Activated CD4-positive, alpha-beta T cell treated with anti-CD3 and anti-CD28 coated beads for 24 hours (primary cell): ENCODE results near the gene GFRA1.
"Not testable (repeated sequence)": the region's sequence is repeated elsewhere in the genome, so short reads cannot be mapped to it uniquely, and the experiment has no call there.

Experiments used
- DNase-seq, 2 donors: peaks; one replicate each; pipeline ENCODE4 v3.0.0-alpha.2; 2020; ENCODE audit warnings: low read depth in 2 of 2

The GFRA1 gene

DNA sequence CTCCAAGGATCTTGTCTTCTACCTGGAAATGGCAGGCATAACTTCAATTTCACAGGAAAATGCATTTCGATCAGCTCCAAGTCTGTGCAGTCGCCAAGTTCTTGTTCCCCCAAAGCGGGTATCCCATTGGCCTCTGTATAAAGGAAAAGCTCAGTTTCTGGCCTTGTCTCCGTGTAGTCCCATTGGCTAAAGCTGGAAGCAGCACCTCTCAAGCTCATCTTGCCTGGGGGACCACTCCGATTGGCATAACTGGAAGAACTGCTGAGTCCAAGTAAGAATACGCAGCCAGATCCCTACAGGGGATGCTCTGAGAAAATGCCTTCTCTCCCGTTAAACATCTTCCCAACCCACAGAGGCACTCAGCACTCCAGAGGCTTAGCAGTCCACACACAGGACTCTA is 205.2 kb downstream of the GFRA1 start:
- DNase-seq: no peak

DNA sequence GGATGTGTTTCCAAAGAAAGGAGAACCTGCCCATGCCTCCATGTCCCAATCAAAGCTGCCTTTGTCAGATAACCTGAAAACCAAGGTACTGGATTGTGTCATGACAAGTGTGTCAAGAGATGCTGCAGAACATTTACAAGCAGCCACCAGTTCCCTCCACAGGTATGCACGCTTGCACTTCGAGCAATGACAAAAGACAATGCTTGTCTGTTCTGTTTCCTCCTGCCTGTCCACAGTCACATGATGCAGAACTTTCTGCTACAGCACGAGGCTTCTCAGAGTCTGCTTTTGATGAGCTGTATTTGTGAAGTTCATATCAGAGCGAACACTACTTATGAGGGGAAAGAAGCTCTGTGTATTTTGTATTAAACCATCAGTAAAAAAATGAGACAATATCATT is 209.9 kb downstream of the GFRA1 start:
- DNase-seq: no peak

DNA sequence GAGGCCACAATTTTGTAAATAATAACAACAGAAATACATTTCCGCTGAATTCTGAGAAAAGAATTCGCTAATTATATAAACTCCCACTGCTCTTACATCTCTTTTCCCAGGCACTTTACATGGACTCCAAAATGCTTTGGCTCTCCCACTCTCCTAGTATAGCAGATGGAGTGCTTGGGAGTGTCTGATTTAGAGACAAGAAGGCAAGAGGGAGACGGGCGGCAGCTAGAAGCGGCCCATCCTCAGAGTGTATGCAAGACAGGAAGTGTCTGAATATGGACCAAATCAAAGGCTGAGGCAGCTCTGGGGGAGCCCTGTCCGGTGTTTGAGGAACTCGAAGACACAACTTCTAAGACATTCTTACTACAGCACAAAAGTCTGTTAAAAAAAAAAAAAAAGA is 212.1 kb downstream of the GFRA1 start:
- DNase-seq: no peak

DNA sequence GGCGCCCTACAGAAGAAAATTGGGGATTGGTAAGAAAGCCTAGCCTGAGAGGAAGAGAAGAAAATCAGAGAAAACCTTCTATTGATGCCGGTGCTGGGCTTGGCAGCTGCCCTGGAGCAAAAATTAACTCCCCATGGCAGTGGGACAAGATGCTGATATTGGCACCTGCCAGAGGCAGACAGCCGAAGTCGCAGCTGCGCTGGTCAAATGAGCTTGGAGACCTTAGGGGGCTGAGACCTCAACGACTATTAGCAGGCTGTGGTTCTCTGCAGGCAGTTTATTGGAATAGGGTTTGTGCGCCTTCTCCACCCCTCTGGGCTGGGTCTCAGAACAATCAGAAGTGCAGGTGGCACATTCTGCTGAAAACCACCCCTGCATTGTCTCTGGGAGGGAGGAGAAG is 213.7 kb downstream of the GFRA1 start:
- no peak for DNase-seq

DNA sequence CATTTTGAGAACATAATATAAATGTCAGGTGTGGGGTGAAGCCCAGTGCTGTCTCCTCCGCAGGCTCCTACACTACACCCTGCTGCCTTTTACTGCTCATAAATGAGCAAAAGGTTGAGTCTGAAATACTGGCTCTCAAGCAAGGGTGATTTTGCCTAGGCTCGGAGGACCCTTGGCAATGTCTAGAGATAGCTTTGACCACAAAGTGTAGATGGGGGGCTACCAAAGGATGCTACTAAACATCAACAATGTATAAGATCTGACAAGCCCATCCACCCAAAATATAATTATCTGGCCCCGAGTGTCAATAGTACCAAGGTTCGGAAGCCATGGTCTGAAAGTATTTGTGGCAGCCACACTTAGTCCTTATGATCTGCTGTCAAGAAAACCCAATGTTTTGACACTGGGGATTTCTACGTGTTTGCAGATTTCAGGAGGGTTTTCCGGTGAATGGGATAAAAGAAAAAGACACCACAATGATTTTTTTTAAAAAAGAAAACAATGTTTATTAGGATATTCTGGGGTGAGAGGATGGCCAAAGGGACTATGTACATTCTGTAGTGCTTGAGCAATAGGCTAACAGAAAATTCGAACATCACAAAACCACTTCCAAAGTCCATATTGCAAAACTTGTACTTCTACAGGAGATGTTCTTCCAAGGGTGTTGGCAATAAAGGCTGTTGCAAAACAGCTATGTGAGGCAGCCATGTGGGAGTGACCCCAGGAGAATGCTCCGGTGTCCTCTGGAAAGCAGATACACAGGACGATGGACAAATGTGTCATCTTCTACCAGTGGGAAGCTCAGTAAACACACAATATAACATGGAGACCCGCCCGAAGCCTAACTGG is 216.3 kb downstream of the GFRA1 start:
- no peak for DNase-seq

DNA sequence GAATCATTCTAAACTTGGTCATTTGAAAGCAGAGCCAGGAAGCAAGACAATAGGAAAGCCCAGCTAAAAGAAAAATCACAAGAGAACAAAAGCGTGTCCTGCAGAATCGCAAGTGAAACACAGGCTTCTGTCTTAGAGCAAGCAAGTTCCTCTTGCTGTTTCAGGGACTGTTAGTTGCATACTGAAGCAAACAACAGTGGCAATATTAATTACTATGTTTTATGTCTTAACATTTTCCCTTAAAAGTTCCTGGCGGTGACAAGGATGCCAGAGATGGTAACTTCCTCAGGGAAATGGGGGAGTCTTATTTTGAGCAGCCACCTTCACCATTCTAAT is 217.1 kb downstream of the GFRA1 start:
- no peak for DNase-seq

DNA sequence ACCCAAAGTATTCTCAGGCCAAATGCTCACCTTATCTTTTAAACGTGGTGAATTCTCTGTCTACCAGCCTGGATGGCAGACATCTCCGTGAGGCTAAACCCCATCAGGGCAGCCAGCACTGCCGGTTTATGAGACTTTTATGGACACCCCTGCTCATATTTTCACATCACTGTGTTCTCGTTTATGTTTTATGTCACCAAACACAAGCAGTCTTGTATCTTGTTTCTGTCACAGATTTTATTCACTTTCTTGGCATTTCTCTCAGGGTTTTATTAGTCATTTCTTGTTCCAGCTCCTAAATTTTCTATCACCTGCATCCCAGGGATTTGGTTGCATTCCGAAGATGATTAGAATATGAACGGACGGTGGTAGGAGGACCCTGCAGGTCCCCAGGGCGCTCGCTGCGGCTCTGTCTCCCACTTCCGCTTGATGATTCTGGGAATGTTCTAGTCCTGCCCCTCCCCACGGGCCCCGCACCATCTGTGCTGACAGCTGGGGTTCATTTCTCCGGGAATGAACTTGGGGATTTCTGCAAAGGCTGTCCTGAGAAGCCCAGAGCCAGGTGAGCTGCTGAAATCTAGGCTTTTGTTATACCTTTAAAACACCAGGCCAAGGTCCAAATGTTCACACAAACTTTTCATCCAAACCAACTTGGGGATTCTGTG is 217.6 kb downstream of the GFRA1 start:
- no peak for DNase-seq

DNA sequence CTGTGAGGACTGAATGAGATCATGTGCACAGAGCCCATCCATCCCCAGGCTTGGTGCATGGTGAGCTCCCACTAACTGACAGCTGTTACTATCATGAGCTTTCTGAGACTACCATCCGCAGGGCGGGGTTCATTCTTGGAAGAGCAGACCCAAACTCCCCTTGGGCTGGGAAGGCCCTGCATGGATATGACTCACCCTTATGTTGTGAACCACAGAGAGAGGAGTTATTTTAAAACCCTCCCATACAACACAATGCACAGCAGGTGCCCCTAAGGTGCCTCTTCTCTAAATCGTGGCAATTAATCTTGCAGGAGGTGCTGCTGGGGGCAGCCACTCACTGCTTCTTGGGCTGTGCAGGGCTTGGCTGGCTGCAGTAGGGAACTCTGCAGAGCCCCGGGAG is 219.1 kb downstream of the GFRA1 start:
- DNase-seq: no peak

DNA sequence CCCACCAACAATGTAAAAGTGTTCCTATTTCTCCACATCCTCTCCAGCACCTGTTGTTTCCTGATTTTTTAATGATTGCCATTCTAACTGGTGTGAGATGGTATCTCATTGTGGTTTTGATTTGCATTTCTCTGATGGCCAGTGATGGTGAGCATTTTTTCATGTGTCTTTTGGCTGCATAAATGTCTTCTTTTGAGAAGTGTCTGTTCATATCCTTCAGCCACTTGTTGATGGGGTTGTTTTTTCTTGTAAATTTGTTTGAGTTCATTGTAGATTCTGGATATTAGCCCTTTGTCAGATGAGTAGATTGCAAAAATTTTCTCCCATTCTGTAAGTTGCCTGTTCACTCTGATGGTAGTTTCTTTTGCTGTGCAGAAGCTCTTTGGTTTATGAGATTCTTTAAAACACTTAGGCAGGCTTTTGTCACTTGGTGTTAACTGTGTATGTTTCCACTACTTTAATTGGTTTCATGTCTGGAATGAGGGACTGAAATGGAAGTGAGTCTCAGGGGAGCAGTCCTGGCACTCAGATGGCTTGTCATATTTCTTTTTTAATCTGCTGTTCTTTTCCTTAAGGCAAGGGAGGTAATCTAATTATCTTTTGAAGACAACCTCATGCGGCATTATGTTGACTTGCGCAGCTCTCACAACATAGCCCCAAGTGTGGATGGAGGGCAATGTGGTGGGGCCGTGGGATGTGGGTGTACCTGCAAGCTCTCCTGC is 219.8 kb downstream of the GFRA1 start:
- not testable (repeated sequence) for DNase-seq

DNA sequence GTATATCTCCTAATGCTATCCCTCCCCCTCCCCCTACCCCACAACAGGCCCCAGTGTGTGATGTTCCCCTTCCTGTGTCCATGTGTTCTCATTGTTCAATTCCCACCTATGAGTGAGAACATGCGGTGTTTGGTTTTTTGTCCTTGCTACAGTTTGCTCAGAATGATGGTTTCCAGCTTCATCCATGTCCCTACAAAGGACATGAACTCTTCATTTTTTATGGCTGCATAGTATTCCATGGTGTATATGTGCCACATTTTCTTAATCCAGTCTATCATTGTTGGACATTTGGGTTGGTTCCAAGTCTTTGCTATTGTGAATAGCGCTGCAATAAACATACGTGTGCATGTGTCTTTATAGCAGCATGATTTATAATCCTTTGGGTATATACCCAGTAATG is 220.5 kb downstream of the GFRA1 start:
- not testable (repeated sequence) for DNase-seq

DNA sequence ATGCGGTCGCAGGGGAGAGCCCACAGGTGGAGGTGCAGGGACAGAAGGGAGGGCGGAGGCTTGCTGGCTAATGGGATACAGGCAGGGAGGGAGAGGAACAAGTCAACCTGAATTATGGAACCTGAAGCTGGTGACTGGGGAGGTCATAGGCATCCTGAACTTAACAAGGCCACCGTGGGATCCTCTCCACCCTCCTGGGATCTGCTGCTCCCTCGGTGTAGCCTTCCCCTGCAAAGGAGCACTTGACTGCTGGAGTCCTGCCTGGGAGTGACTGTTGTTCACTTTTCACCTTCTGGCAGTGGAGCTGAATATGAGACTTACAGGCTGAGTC is 223.1 kb downstream of the GFRA1 start:
- DNase-seq: no peak

DNA sequence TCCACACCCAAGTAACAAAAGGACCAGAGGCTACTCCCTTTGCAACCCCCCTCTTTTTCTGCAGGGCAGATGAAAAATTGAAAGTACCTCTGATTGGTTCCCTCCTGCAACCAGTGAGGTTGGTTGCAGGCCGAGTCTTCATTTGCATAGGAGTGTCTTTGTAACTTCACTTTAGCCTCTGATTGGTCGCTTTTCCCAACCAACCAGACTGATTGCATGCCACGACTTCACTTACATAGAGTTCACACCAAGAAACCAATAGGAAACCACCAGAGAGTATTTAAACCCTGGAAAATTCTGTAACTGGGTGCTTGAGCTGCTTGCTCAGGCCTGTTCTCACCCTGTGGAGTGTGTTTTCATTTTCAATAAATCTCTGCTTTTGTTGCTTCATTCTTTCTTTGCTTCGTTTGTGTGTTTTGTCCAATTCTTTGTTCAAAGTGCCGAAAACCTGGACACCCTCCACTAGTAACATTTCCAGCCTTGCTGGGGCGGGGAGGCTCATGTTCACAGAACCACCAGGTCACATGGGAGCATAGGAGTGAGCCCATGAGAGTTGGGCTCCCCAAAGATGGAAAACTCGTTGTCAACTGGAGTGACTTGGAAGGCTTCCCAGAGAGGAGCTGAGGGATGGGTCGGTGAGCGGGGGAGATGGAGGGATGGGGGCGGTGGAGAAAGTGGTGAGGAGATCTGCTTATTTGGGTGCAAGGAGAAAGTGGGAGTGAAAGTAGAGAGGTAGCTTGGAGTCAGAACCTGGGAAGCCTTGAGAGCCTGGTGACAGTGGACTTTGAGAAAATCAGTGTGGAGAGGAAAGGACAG is 223.6 kb downstream of the GFRA1 start:
- DNase-seq: no peak

DNA sequence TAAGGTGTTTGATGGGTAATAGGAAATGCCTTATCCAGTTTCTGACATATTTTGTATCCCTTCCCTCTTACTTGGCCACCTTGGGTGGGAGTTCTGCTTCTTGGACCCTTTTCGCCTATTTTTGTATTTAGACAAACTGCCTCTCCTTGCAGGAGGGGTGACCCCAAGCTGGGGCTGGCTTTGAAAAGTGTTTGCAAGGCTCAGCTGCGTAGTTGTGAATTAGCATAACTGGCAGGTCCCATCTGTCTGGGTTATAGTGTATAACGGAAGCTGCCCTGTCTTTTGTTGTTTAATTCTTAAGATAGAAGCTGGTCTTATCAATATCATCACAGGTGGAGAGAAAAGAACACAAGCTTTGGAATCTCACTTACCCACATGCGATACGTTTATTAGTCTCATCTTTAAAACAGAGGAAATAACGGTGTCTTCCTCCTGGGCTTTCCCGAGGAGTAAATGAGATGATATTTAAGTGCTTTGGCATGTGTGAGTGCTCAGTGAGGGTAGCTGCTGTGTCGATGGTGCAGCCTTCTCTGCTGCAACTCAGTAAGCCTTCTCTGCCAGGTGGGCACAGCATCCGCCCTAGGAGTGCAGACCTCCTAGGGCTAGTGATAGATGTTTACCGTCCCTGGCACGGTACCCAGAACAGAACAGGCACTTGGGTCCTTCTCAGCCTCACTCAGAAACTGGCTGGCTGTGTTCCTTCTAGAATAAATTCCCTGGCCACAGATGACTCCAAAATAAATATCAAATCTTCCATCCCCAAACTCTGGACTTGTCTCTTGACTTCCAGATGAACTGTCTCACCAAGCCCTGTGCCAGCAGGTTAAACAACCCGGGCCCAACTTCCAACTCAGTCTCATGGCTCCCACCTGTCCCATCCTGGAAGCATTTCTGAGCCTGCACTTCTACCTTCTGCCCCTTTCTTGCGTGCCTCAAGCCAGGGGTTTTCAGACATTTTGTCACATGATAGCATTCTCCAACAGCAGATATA is 227.3 kb downstream of the GFRA1 start:
- DNase-seq: no peak

DNA sequence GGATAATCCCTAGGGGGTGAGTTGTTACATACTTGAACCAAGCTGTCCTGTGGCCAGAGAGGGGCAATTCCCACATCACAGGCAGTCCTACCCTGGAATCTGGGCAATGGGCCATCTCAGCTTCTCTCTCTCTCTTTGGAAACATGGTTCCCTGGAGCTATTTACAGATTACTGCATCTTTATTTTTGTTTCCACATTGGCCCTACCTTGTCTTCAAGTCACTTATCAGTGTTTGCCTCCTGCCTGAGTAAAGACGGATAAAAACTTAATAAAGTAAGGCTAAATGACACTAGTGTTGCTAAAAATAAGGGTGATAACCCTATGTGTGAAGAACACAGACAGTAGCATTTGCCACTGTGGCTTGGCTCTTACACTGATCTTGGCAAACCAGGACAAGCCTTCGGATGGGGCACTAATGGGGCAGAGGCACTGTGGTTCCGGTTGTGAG is 228.2 kb downstream of the GFRA1 start:
- DNase-seq: no peak

DNA sequence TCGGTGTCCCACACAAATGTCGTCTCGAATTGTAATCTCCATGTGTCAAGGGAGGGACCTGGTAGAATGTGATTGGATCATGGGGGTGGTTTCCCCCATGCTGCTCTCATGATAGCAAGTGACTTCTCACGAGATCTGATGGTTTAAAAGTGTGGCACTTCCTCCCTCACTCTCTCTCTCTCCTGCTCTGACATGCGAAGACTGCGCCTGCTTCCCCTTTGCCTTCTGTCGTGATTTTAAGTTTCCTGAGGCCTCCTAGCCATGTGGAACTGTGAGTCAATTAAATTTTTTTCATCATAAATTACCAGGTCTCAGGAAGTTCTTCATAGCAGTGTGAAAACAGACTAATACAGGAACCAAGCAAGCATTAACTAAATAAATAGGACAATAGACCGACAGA is 229.1 kb downstream of the GFRA1 start:
- DNase-seq: no peak

DNA sequence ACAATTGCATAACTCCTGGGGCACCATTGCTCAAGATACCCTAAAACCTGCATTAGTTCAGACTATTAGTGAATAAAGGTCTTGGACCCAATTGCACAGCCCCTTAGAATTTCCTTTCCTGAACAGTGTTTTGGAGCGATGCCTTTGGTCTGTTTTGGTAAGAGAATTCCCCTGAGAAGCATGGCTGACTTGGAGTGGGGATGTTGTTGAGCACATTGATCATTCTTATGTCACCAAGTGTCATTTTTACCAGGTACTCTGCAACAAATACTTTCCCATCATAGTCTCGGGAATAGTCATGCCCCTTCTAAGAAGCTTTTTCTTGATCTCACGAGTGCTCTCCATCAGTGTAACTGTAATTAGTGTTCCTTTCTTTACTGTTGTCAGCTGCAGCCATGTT is 229.7 kb downstream of the GFRA1 start:
- no peak for DNase-seq

DNA sequence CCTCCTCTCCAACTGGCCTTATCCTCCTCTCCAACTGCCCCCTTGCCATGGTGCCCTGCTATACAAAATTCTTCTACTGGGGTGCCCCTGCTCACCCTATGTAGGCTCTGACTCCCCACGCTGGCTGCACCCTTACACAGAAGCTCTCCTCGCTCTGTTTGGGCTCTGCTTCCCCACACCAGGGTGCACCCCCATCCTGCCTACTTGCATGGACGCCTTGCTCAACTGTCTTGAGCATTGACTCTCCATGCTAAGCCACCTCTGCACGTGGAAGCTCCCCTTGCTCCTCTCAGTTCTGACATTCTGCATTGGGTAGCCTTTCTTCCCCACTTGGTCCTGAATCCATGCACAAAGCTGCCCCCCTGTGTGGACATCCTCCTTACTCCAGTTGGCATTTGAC is 231.1 kb downstream of the GFRA1 start:
- no peak for DNase-seq

DNA sequence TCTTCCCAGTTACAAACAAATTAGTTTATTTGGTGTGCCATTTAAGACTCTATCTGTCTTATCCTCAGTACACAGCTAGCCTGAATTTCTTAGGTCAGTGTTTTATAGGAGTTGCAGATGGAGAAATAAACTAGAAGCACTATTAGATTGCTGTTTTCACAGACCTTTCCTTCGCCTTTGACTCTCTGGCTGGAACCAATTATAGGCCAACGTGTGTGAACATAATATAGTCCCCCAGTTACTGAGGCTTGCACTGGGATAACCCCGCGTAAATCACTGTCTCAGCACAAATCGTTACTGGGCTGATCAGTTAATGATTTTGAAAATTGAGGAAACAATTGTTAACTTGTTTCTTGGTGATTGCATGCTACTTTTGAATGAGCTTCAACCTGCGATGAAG is 233.4 kb downstream of the GFRA1 start:
- no peak for DNase-seq

DNA sequence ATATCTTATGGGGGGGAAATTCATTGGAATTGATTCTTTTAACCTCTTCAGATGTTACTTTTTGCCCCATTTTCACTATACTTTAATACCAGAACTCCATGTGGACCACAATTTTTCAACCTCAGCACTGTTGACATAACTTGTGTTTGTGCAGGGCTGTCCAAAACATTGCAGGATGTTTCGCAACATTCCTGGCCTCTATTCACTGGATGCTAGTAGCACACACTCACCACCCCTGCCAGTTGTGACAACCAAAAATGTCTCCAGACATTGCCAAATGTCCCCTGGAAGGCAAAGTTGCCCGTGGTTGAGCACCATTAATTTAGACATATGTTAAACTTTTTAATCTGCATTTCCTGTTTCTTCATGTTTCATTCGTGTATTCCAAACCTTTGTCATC is 234.7 kb downstream of the GFRA1 start:
- DNase-seq: no peak

DNA sequence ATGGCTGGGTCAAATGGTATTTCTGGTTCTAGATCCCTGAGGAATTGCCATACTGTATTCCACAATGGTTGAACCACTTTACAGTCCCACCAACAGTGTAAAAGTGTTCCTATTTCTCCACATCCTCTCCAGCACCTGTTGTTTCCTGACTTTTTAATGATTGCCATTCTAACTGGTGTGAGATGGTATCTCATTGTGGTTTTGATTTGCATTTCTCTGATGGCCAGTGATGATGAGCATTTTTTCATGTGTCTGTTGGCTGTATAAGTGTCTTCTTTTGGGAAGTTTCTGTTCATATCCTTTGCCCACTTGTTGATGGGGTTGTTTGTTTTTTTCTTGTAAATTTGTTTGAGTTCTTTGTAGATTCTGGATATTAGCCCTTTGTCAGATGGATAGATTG is 237.6 kb downstream of the GFRA1 start:
- not testable (repeated sequence) for DNase-seq

DNA sequence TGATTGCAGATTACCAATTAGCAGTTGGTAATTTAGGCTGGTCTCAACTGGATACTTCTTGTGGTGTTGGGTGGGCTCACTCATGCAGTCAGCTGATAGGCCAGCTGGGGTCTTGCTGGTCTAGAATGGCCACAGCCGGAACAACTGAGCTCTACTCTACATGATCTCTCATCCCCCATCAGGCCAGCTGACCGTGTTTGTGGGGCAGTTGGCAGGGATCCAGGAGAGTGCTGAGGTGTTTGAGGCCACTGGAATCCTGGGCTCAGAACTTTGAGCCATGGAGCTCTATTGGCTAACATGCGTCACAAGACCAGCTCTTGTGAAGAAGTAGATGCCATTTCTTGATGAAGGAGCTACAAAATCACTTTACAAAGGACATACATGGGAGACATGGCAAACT is 242.4 kb downstream of the GFRA1 start:
- no peak for DNase-seq
